ENCODE measurements around the gene GPR27. TPM values are rescaled to one million over a fixed set of nuclear protein-coding genes. Genes with fewer than 3 reads are reported as not detected.

GPR27 gene
- total and polyA plus RNA-seq, 2 experiments from 2014 or later: 7.8 to 11.8 TPM

- no peaks in the 10 kb centered on the region for H3K36me3 ChIP-seq (ENCODE audit: insufficient read depth)
- no peaks in the 10 kb centered on the region for H3K9me2 ChIP-seq (ENCODE audit: insufficient read depth)
- no peak overlapping the region for H3K4me2 ChIP-seq
- no peak overlapping the region for H3K27ac ChIP-seq (ENCODE audit: low read depth)
- H3K79me2 ChIP-seq (replicated peaks; ENCODE audit: insufficient read depth): peaks cover 9% of the 10 kb centered on the region; the same call in 1 of the 2 replicates
- TF ChIP-seq ZNF114 (CRISPR knock-in tag; IDR thresholded peaks at IDR 0.05) (no peak), POLR2AphosphoS5 (IDR thresholded peaks at IDR 0.05; ENCODE audit: low read depth) (no peak), ETS1 (IDR thresholded peaks at IDR 0.05) (no peak), ZNF331 (CRISPR knock-in tag; IDR thresholded peaks at IDR 0.05; ENCODE audit: low read depth) (no peak), JUNB (IDR thresholded peaks at IDR 0.05; ENCODE audit: unreplicated experiment) (no peak), CREB1 (CRISPR knock-in tag; IDR thresholded peaks at IDR 0.05; ENCODE audit: low read depth) (no peak), REST (IDR thresholded peaks at IDR 0.05; ENCODE audit: unreplicated experiment) (no peak), STAT1 (IDR thresholded peaks at IDR 0.05; ENCODE audit: unreplicated experiment) (no peak), EZH2phosphoT487 (IDR thresholded peaks at IDR 0.05; ENCODE audit: unreplicated experiment) (no peak), NANOG (IDR thresholded peaks at IDR 0.05; ENCODE audit: borderline replicate concordance) (no peak), EZH2 (IDR thresholded peaks at IDR 0.05; ENCODE audit: low read depth, unreplicated experiment) (no peak)
- TF ChIP-seq, protein P1, sequence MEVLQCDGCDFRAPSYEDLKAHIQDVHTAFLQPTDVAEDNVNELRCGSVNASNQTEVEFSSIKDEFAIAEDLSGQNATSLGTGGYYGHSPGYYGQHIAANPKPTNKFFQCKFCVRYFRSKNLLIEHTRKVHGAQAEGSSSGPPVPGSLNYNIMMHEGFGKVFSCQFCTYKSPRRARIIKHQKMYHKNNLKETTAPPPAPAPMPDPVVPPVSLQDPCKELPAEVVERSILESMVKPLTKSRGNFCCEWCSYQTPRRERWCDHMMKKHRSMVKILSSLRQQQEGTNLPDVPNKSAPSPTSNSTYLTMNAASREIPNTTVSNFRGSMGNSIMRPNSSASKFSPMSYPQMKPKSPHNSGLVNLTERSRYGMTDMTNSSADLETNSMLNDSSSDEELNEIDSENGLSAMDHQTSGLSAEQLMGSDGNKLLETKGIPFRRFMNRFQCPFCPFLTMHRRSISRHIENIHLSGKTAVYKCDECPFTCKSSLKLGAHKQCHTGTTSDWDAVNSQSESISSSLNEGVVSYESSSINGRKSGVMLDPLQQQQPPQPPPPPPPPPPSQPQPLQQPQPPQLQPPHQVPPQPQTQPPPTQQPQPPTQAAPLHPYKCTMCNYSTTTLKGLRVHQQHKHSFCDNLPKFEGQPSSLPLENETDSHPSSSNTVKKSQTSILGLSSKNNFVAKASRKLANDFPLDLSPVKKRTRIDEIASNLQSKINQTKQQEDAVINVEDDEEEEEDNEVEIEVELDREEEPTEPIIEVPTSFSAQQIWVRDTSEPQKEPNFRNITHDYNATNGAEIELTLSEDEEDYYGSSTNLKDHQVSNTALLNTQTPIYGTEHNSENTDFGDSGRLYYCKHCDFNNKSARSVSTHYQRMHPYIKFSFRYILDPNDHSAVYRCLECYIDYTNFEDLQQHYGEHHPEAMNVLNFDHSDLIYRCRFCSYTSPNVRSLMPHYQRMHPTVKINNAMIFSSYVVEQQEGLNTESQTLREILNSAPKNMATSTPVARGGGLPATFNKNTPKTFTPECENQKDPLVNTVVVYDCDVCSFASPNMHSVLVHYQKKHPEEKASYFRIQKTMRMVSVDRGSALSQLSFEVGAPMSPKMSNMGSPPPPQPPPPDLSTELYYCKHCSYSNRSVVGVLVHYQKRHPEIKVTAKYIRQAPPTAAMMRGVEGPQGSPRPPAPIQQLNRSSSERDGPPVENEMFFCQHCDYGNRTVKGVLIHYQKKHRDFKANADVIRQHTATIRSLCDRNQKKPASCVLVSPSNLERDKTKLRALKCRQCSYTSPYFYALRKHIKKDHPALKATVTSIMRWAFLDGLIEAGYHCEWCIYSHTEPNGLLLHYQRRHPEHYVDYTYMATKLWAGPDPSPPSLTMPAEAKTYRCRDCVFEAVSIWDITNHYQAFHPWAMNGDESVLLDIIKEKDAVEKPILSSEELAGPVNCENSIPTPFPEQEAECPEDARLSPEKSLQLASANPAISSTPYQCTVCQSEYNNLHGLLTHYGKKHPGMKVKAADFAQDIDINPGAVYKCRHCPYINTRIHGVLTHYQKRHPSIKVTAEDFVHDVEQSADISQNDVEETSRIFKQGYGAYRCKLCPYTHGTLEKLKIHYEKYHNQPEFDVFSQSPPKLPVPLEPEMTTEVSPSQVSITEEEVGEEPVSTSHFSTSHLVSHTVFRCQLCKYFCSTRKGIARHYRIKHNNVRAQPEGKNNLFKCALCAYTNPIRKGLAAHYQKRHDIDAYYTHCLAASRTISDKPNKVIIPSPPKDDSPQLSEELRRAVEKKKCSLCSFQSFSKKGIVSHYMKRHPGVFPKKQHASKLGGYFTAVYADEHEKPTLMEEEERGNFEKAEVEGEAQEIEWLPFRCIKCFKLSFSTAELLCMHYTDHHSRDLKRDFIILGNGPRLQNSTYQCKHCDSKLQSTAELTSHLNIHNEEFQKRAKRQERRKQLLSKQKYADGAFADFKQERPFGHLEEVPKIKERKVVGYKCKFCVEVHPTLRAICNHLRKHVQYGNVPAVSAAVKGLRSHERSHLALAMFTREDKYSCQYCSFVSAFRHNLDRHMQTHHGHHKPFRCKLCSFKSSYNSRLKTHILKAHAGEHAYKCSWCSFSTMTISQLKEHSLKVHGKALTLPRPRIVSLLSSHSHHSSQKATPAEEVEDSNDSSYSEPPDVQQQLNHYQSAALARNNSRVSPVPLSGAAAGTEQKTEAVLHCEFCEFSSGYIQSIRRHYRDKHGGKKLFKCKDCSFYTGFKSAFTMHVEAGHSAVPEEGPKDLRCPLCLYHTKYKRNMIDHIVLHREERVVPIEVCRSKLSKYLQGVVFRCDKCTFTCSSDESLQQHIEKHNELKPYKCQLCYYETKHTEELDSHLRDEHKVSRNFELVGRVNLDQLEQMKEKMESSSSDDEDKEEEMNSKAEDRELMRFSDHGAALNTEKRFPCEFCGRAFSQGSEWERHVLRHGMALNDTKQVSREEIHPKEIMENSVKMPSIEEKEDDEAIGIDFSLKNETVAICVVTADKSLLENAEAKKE (CRISPR knock-in tag; IDR thresholded peaks at IDR 0.05): no peak
- TF ChIP-seq, protein P2, sequence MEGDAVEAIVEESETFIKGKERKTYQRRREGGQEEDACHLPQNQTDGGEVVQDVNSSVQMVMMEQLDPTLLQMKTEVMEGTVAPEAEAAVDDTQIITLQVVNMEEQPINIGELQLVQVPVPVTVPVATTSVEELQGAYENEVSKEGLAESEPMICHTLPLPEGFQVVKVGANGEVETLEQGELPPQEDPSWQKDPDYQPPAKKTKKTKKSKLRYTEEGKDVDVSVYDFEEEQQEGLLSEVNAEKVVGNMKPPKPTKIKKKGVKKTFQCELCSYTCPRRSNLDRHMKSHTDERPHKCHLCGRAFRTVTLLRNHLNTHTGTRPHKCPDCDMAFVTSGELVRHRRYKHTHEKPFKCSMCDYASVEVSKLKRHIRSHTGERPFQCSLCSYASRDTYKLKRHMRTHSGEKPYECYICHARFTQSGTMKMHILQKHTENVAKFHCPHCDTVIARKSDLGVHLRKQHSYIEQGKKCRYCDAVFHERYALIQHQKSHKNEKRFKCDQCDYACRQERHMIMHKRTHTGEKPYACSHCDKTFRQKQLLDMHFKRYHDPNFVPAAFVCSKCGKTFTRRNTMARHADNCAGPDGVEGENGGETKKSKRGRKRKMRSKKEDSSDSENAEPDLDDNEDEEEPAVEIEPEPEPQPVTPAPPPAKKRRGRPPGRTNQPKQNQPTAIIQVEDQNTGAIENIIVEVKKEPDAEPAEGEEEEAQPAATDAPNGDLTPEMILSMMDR (conservative IDR thresholded peaks at IDR 0.05; ENCODE audit: low read depth in 2 of 2): no peak
- Mint-ChIP-seq H3K27ac (no peak overlapping the region), H3K4me3 (no peak overlapping the region), H3K36me3 (ENCODE audit: low read depth) (no peaks in the 10 kb centered on the region), H3K9me3 (no peaks in the 10 kb centered on the region), H3K4me1 (no peaks in the 10 kb centered on the region; the same call in 1 of the 3 replicates), H3K27me3 (ENCODE audit: insufficient read depth, low read depth, poor library complexity) (peaks cover 5% of the 10 kb centered on the region)
- ATAC-seq: no peak
- H3F3A ChIP-seq (replicated peaks; ENCODE audit: low read depth): no peaks in the 10 kb centered on the region
- no peak overlapping the region for H2AFZ ChIP-seq
- no peak overlapping the region for H3K4me3 ChIP-seq
- no peaks in the 10 kb centered on the region for H3K4me1 ChIP-seq (ENCODE audit: insufficient read depth)
- no peaks in the 10 kb centered on the region; the same call in 1 of the 2 replicates for H4K20me1 ChIP-seq (replicated peaks; ENCODE audit: insufficient read depth)
- DNase-seq (ENCODE audit: low spot score): no peak
- H3K27me3 ChIP-seq (ENCODE audit: insufficient read depth): no peaks in the 10 kb centered on the region
These were observed 39.1 kb upstream of the GPR27 start for GRCh38 chr3:71714595-71714994.
